NCI-H2029 treated with DMSO at 0.1 percent for 48 hours (cell line): Measurements from ENCODE around the gene NFKBIZ.

Experiments used
- DNase-seq: peaks from one replicate; lab custom pipeline; 2025; lab: John Stamatoyannopoulos, UW

The NFKBIZ gene

GRCh38 chr3:101848754-101849713 lies at the start of gene NFKBIZ:
TSS of gene NFKBIZ (plus strand) at chr3:101849514. CDS start at chr3:101849629, 115 bp downstream.
- peak; percentile 68 for DNase-seq

- no peak for DNase-seq
Observed at GRCh38 chr3:101801174-101801573, 48.1 kb upstream of the NFKBIZ start.

DNA sequence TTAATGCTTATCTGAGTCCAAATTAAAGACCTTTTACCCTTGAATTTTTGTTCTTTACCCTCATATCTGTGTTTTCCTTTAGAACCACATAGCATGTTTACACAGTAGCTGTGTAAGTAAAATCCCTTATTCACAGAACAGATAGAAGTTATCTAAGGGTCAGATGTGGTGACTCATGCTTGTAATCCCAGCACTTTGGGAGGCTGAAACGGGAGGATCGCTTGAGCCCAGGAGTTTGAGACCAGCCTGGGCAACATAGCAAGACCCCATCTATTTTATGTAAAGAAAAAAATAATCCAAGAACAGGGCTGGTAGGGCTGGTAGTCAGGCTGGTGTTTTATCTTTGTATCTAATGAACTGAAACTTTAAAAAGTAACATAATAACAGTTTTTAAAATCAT lies 47.1 kb upstream of the NFKBIZ start:
- DNase-seq, result no peak

GRCh38 chr3:101803173-101803782 lies 46.0 kb upstream of the NFKBIZ start:
- peak; percentile 70 for DNase-seq

DNA sequence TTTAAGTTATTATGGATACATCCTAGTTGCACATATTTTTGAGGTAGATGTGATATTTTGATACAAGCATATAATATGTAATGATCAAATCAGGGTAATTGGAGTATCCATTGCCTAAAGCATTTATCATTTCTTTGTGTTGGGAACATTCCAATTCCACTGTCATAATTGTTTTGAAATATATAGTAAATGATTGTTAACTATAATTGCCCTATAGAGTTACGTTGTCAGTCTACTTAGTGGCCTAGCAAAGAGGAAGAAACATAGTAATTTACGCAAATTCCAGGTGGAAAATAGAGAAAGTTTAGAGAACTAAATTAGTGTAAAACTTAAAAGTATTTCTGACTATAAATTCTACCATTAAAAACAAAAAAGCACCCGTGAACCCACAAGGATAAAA lies 45.4 kb upstream of the NFKBIZ start:
- DNase-seq, result no peak

GRCh38 chr3:101806491-101806890 lies 42.8 kb upstream of the NFKBIZ start:
- DNase-seq, result no peak

GRCh38 chr3:101807888-101808287 lies 41.4 kb upstream of the NFKBIZ start:
- no peak for DNase-seq

GRCh38 chr3:101809178-101810021 lies 39.9 kb upstream of the NFKBIZ start:
- DNase-seq, result peak; percentile 27

DNA sequence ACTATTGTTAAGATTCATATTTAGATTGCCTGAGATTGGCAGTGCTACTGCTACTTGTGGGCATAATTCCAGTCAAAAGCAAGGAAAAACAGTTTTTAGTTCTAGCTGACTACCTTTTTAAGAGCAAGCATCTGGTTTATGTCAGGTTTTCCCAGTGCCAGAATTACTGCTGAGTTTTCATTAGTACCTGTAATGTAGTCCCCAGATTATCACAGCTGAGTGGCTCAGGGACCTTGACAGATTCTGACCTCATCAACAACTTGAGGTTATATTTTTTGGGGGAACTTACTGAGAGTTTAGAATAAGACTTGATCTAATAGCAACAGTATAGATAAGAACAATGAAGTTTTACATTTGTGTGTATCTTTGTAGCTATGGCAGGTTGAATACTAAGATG lies 39.3 kb upstream of the NFKBIZ start:
- no peak for DNase-seq

- no peak for DNase-seq
Observed at GRCh38 chr3:101811875-101812274, 37.4 kb upstream of the NFKBIZ start.

GRCh38 chr3:101812895-101813294 lies 36.4 kb upstream of the NFKBIZ start:
- DNase-seq, result no peak

DNA sequence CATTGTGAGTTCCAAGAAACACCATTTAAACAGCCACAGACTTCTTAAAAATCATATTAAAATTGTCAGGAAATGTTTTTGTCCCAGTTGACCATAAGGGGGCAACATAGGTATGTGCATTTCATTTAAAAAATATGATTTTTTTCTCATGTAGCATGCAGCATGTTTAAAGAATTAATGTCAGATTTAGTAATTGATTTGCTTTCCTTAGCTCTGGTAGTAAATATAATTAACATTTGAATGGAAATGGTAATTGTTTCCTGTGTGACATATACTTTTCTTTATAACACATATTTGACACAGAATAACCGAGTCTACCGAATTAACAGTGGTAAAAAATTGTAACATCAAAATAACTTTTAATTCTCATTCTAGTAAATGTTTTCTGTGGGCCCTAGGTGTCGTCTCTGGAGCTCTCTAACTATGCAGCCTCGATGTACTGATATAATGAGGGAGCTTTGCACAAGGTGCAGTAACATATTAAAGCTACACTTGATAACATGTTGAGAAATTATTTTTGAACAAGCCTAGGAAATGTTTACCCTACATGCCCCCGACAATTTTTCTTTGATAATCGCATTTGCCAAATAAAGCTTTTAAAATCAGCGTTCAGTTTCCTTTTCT lies 35.4 kb upstream of the NFKBIZ start:
- no peak for DNase-seq

GRCh38 chr3:101814835-101815234 lies 34.5 kb upstream of the NFKBIZ start:
- no peak for DNase-seq

- DNase-seq, result no peak
Observed at GRCh38 chr3:101816215-101817149, 32.8 kb upstream of the NFKBIZ start.

- DNase-seq, result no peak
Observed at GRCh38 chr3:101817992-101818391, 31.3 kb upstream of the NFKBIZ start.

DNA sequence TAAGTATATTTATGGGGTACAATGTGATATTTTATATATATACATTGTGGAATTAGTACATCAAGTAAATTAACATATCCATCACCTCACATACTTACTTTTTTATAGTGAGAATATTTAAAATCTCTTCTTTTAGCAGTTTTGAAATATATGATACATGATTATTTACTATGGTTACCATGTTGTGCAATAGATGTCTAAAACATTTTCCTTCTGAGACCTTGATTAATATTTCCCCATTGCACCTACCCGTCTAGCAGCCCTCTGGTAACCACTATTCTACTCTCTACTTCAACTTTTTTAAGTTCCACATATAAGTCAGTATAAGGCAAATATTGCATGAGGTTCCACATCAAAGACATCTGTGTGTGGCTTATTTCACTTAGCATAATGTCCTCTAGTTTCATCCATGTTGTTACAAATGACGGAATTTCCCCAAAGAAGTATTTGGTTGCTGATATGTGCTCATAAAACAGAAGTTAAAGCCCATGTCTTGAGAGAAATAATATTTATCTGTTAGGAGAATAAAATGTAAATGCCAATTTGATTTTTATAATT lies 29.6 kb upstream of the NFKBIZ start:
- DNase-seq, result no peak

DNA sequence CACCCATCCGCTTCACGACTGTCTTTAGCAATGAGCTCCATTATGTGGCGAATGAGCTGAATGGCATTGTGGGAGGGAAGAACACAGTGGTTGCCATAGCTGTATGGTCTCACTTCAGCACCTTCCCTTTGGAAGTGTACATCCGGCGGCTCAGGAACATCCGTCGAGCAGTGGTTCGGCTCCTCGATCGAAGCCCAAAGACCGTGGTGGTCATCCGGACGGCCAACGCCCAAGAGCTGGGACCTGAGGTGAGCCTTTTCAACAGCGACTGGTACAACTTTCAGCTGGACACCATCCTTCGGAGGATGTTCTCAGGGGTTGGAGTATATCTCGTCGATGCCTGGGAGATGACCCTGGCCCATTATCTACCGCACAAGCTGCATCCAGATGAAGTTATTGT lies 27.8 kb upstream of the NFKBIZ start:
- DNase-seq, result no peak

DNA sequence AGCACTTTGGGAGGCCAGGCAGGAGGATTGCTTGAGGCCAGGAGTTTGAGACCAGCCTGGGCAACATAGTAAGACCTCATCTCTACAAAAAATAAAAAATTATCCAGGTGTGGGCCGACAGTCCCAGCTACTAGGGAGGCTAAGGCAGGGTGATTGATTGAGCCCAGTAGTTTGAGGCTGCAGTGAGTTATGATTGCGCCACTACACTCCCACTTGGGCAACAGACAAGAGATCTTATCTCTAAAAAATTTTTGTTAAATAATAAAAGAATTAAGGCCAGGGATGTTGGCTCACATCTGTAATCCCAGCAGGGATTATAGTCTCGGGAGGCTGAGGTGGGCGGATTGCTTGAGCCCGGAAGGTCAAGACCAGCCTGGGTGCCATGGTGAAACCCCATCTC lies 25.8 kb upstream of the NFKBIZ start:
- DNase-seq, result no peak

DNA sequence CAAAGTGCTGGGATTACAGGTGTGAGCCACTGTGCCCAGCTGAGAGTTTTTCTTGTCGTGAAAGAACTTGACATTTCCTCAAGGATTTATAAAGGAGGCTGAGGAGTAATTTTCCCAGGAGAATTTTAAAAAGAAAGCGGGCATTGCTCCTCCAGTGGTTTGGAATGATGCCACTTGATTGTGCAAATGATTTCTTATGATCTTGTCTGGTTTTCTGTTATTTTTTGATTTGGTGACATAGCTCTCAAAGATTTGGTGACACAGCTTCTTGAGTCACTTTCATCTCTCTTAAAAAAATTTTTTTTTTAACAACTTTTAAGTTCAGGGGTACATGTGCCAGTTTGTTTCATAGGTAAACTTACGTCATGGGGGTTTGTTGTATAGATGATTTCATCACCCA lies 24.6 kb upstream of the NFKBIZ start:
- no peak for DNase-seq

GRCh38 chr3:101825904-101826445 lies 23.3 kb upstream of the NFKBIZ start:
- DNase-seq, result no peak
